GM08714 (cell line): ENCODE measurements around the gene SLC66A3.

Experiments used
- H3K4me3 ChIP-seq: fragments of 200-500 bp; sonication (Bioruptor generic); 2 replicates; pipeline ENCODE4 v1.5.1; 2014; ENCODE audit warnings: mild to moderate bottlenecking, low read length, inconsistent platforms
- ZNF274 ChIP-seq: IDR thresholded peaks from 2 replicates; pipeline ENCODE4 v1.6.1; 2012; ENCODE audit warnings: mild to moderate bottlenecking, low read depth, low read length

SLC66A3 gene

GRCh38 chr2:11155381-11156035 is at the start of gene SLC66A3:
SLC66A3 (plus strand) TSS chr2:11155467; CDS start chr2:11155547, 80 bp downstream.
- no peak for TF ChIP-seq ZNF274
- H3K4me3 ChIP-seq = peak within 1 kb of the TSS; percentile 77

- no peak overlapping the region for H3K4me3 ChIP-seq
- no peak for TF ChIP-seq ZNF274
Measured at GRCh38 chr2:11109002-11109401, 46.3 kb upstream of the SLC66A3 start.

GRCh38 chr2:11112870-11113428 is 42.3 kb upstream of the SLC66A3 start:
- no peak for TF ChIP-seq ZNF274
- H3K4me3 ChIP-seq = no peak overlapping the region

- H3K4me3 ChIP-seq = no peak overlapping the region
- no peak for TF ChIP-seq ZNF274
Measured at GRCh38 chr2:11117776-11118175, 37.5 kb upstream of the SLC66A3 start.

- no peak for TF ChIP-seq ZNF274
- H3K4me3 ChIP-seq = no peak overlapping the region
Measured at GRCh38 chr2:11118761-11119160, 36.5 kb upstream of the SLC66A3 start.

GRCh38 chr2:11121099-11121822 is 34.0 kb upstream of the SLC66A3 start:
- no peak overlapping the region for H3K4me3 ChIP-seq
- TF ChIP-seq ZNF274 = no peak

GRCh38 chr2:11121823-11122155 is 33.5 kb upstream of the SLC66A3 start:
- TF ChIP-seq ZNF274 = no peak
- no peak overlapping the region for H3K4me3 ChIP-seq

GRCh38 chr2:11122380-11122779 is 32.9 kb upstream of the SLC66A3 start:
- no peak overlapping the region for H3K4me3 ChIP-seq
- no peak for TF ChIP-seq ZNF274

GRCh38 chr2:11123001-11123809 is 32.1 kb upstream of the SLC66A3 start:
- no peak overlapping the region for H3K4me3 ChIP-seq

GRCh38 chr2:11123856-11124759 is 31.2 kb upstream of the SLC66A3 start:
- TF ChIP-seq ZNF274 = no peak
- no peak overlapping the region for H3K4me3 ChIP-seq

More at GRCh38 chr2:11123001-11123809, 32.1 kb upstream of the SLC66A3 start:
- TF ChIP-seq ZNF274 = no peak

- no peak overlapping the region for H3K4me3 ChIP-seq
Measured at GRCh38 chr2:11124760-11125068, 30.6 kb upstream of the SLC66A3 start.

GRCh38 chr2:11127761-11128160 is 27.5 kb upstream of the SLC66A3 start:
- TF ChIP-seq ZNF274 = no peak
- no peak overlapping the region for H3K4me3 ChIP-seq

More at GRCh38 chr2:11124760-11125068, 30.6 kb upstream of the SLC66A3 start:
- TF ChIP-seq ZNF274 = no peak

GRCh38 chr2:11128243-11128951 is 26.9 kb upstream of the SLC66A3 start:
- H3K4me3 ChIP-seq = no peak overlapping the region
- TF ChIP-seq ZNF274 = no peak
